CD4-positive, CD25-positive, alpha-beta regulatory T cell (primary cell): ENCODE data around the gene KCNIP3. TPM values are rescaled to one million over a fixed set of nuclear protein-coding genes. Genes with fewer than 3 reads are reported as not detected.

Source experiments
- ATAC-seq, 2 donors: fragments of 150-1000 bp; cut with Tn5 transposase; one replicate each; pipeline ENCODE4 v1.10.0; 2021; ENCODE audit warnings: low read depth in 2 of 2, moderate number of reproducible peaks in 2 of 2, moderate library complexity in 1 of 2
- DNase-seq, 3 donors: peaks; one replicate each; pipeline versions ENCODE4 v3.0.0 to v3.0.0-alpha.2; 2012 to 2022; ENCODE audit warnings: mixed read lengths in 1 of 3
- H3K27ac ChIP-seq: one replicate; pipeline ENCODE4 v1.7.0; 2013; ENCODE audit warnings: mild to moderate bottlenecking, low read length; ENCODE audit not compliant: insufficient read depth, poor library complexity, severe bottlenecking
- H3K27me3 ChIP-seq: one replicate; pipeline ENCODE4 v1.7.0; 2013; ENCODE audit warnings: low read length; ENCODE audit not compliant: control insufficient read depth, insufficient read depth
- H3K36me3 ChIP-seq: one replicate; pipeline ENCODE4 v1.7.0; 2013; ENCODE audit warnings: mild to moderate bottlenecking, low read length, moderate library complexity; ENCODE audit not compliant: control insufficient read depth, insufficient read depth
- H3K4me1 ChIP-seq: 2 replicates; pipeline ENCODE4 v1.7.0; 2013; ENCODE audit warnings: mild to moderate bottlenecking, low read length; ENCODE audit not compliant: insufficient read depth, control insufficient read depth, poor library complexity, severe bottlenecking
- H3K4me3 ChIP-seq: one replicate; pipeline ENCODE4 v1.7.0; 2013; ENCODE audit warnings: low read depth, mild to moderate bottlenecking, low read length, moderate library complexity
- H3K9me3 ChIP-seq, 2 experiments: 1 replicate in 1 of 2; 2 replicates in 1 of 2; pipeline ENCODE4 v1.7.0; 2013; ENCODE audit warnings: low read length in 2 of 2, mild to moderate bottlenecking in 1 of 2, moderate library complexity in 1 of 2; ENCODE audit not compliant: control insufficient read depth in 2 of 2
- H3K27ac Mint-ChIP-seq, 3 donors: one replicate each; pipeline ENCODE4 v1.8.0; 2020 to 2022; ENCODE audit warnings: mild to moderate bottlenecking in 3 of 3, mixed read lengths in 3 of 3, moderate library complexity in 2 of 3
- H3K27me3 Mint-ChIP-seq: one replicate; pipeline ENCODE4 v1.8.0; 2022; ENCODE audit warnings: mild to moderate bottlenecking, mixed read lengths
- H3K36me3 Mint-ChIP-seq: one replicate; pipeline ENCODE4 v1.8.0; 2020; ENCODE audit warnings: mixed read lengths
- H3K4me1 Mint-ChIP-seq, 4 donors: one replicate each; pipeline ENCODE4 v1.8.0; 2020 to 2022; ENCODE audit warnings: mixed read lengths in 4 of 4, mild to moderate bottlenecking in 1 of 4
- H3K4me3 Mint-ChIP-seq, 4 donors: one replicate each; pipeline ENCODE4 v1.8.0; 2020 to 2022; ENCODE audit warnings: mild to moderate bottlenecking in 4 of 4, mixed read lengths in 4 of 4, moderate library complexity in 3 of 4
- H3K9me3 Mint-ChIP-seq, 7 donors: one replicate each; pipeline ENCODE4 v1.8.0; 2020 to 2022; ENCODE audit warnings: mixed read lengths in 7 of 7, mild to moderate bottlenecking in 3 of 7, moderate library complexity in 2 of 7
- polyA plus RNA-seq, 4 donors: library from polyadenylated mRNA; unstranded; fragments of 300-500 nt; fragmentation: Illumina TruSeq; gene quantifications; one replicate each; pipeline ENCODE4 v1.2.3, GENCODE V29; 2021
- total RNA-seq: library from RNA; stranded (reverse); gene quantifications from one replicate; pipeline ENCODE4 v1.2.3, GENCODE V29; 2022

Gene KCNIP3
- total and polyA plus RNA-seq, 5 donors from 2014 or later, result not detected

DNA sequence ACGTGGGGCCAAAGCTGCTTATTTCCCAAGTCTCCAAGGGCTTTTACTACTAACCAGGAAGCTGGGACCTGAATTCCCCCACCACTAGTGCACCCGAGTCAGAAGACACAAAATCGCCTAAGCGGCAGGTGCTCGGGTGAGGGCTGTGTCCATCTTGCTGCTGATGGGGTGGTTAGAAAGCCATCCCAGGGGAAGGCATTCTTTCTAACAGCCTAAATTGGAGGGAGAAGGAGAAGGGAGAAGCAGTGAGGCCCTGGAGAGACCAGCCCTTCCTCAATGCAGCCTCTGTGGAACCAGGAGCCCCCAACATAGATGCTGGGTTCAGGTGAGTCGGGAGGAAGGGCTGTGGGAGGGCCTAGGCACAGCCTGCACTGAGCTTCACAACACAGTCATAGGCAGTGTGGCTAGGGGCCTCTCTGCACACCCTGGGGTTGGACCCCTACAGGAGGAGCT is 24.8 kb upstream of the KCNIP3 start:
- H3K4me1 ChIP-seq, result no peaks in the 10 kb centered on the region
- no peaks in the 10 kb centered on the region for H3K27me3 ChIP-seq
- no peak overlapping the region for H3K27ac ChIP-seq
- ATAC-seq (no peak), DNase-seq (no peak)
- Mint-ChIP-seq H3K4me3 (no peak overlapping the region), H3K9me3 (no peaks in the 10 kb centered on the region), H3K36me3 (no peaks in the 10 kb centered on the region), H3K27me3 (no peaks in the 10 kb centered on the region), H3K27ac (no peak overlapping the region), H3K4me1 (no peaks in the 10 kb centered on the region)
- no peak overlapping the region for H3K4me3 ChIP-seq
- no peaks in the 10 kb centered on the region for H3K9me3 ChIP-seq
- no peaks in the 10 kb centered on the region for H3K36me3 ChIP-seq

DNA sequence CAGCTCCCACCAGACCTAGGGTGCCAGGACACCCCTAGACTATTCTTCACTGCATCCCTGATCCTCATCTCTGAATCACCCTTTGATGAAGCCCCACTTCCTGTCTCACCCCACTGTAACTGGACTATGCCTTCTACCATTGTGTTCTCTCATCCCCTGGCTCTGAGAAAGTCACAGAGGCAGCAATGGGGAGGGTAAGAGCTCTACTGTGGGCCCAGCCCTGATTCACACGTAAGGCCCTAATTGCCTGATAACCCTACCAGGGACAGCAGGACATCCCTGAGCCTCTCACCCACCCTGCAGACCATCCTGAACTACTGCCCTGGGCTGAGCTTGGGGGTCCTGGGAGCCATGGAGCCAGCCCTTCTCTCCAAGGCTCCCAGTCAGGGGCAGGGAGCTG is 24.4 kb upstream of the KCNIP3 start:
- ATAC-seq (no peak), DNase-seq (no peak)
- no peak overlapping the region for H3K27ac ChIP-seq
- no peaks in the 10 kb centered on the region for H3K4me1 ChIP-seq
- no peaks in the 10 kb centered on the region for H3K27me3 ChIP-seq
- H3K36me3 ChIP-seq, result no peaks in the 10 kb centered on the region
- H3K9me3 ChIP-seq, result no peaks in the 10 kb centered on the region
- Mint-ChIP-seq H3K4me3 (no peak overlapping the region), H3K4me1 (no peaks in the 10 kb centered on the region), H3K27ac (no peak overlapping the region), H3K9me3 (no peaks in the 10 kb centered on the region), H3K27me3 (no peaks in the 10 kb centered on the region), H3K36me3 (no peaks in the 10 kb centered on the region)
- no peak overlapping the region for H3K4me3 ChIP-seq

DNA sequence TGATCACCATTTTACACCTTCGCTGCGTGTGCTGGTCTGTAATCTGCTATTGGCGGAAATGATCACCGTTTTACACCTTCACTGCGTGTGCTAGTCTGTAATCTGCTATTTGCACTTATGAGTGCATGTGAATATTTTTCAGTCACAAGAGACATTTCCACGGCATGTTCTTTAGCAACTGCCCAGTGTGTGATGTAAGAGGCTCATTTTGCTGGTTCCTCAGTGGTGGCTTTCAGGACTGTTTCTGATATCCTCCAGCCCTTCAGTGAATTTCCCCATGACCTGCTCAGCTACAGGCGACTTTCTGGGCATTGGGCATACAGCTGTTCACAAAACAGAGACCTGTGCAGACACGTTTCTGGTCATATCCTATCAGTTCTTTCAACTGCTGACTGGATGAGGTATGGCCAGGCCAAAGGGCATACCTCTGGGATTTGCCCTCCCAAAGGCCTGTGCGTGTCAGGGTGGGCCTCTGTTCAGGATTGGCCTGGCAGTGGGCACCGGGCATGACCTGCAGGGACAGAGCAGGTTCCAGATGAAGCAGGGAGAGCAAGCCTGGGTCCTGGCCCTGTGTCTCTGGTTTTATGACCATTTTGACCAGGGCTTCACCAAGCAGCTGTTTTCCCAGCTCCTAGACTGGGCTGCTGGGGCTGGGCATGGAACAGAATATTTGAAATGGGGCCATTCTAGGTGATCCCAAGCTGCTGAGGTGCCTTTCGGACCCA is 23.4 kb upstream of the KCNIP3 start:
- Mint-ChIP-seq H3K27me3 (no peaks in the 10 kb centered on the region), H3K9me3 (no peaks in the 10 kb centered on the region), H3K27ac (no peak overlapping the region), H3K4me3 (no peak overlapping the region), H3K36me3 (no peaks in the 10 kb centered on the region), H3K4me1 (no peaks in the 10 kb centered on the region)
- Histone ChIP-seq H3K27ac (no peak overlapping the region), H3K36me3 (no peaks in the 10 kb centered on the region), H3K27me3 (no peaks in the 10 kb centered on the region), H3K4me1 (no peaks in the 10 kb centered on the region), H3K9me3 (no peaks in the 10 kb centered on the region), H3K4me3 (no peak overlapping the region)
- ATAC-seq (no peak), DNase-seq (no peak)

DNA sequence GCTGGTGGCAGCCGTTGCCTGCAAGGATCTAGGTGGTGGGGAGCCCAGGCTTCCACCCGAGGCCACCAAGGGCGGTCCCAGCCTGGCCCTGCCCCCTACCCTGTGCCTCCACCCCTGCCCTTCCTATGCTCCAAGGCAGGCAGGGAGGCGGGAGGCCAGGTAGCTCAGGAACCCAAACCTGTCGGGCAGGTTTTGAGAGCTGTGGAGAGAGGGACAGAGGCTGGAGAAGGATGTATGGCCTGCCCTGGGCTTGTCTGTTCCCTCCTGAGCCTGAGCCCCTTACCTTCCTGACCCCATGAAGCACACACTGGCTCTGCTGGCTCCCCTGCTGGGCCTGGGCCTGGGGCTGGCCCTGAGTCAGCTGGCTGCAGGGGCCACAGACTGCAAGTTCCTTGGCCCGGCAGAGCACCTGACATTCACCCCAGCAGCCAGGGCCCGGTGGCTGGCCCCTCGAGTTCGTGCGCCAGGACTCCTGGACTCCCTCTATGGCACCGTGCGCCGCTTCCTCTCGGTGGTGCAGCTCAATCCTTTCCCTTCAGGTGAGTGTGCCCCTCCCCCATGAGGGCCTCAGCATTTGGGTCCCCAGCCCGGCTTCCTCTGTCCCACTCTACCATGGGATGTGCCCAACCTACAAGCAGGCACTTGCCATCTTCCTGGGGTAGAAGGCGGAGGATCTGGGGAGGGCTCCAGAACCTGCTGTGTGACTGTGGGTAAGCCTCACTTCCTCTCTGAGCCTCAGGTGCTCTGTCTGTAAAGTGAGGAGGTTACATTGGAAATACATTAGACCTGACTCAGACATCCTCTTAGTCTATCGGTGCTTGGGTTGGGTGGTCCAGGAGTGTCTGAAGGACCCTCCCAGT is 22.6 kb upstream of the KCNIP3 start, which contains the start of gene PROM2:
TSS of gene PROM2 (plus strand) at position 159 of the 860 bp plus-strand sequence. CDS start at position 296, 137 bp downstream.
- no peak for DNase-seq
- H3K9me3 ChIP-seq, result no peaks in the 10 kb centered on the region
- H3K27ac ChIP-seq, result no peak within 1 kb of the TSS
- no peaks in the 10 kb centered on the region for H3K4me1 ChIP-seq
- ATAC-seq, result no peak
- H3K27ac Mint-ChIP-seq, result peak within 1 kb of the TSS in 1 of 3 donors; percentile 66
- H3K36me3 Mint-ChIP-seq, result no peaks in the 10 kb centered on the region
- H3K9me3 Mint-ChIP-seq, result no peaks in the 10 kb centered on the region
- H3K4me1 Mint-ChIP-seq, result no peaks in the 10 kb centered on the region
- H3K27me3 Mint-ChIP-seq, result no peaks in the 10 kb centered on the region
- no peaks in the 10 kb centered on the region for H3K27me3 ChIP-seq
- no peaks in the 10 kb centered on the region for H3K36me3 ChIP-seq
- H3K4me3 ChIP-seq, result no peak within 1 kb of the TSS
- H3K4me3 Mint-ChIP-seq, result no peak within 1 kb of the TSS

DNA sequence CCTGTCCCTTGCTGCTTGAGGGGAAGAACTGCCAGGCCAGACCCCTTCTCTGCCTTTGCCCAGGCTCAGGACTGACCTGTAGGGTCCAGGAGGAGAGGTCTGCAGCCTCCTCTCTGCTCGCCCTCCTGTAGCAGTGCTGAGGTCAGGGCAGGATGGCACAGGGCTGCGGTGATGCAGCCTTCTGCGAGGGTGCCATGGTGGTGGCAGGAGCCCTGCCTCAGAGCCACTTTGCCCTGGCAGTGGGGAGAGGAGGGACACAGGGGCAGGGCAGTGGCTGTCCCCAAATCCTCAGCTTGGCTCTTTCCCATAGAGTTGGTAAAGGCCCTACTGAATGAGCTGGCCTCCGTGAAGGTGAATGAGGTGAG is 22.0 kb upstream of the KCNIP3 start:
- Histone ChIP-seq H3K27ac (no peak overlapping the region), H3K36me3 (no peaks in the 10 kb centered on the region), H3K27me3 (no peaks in the 10 kb centered on the region), H3K4me1 (no peaks in the 10 kb centered on the region), H3K9me3 (no peaks in the 10 kb centered on the region), H3K4me3 (no peak overlapping the region)
- no peak for ATAC-seq
- H3K9me3 Mint-ChIP-seq, result no peaks in the 10 kb centered on the region
- no peaks in the 10 kb centered on the region for H3K4me1 Mint-ChIP-seq
- no peaks in the 10 kb centered on the region for H3K27me3 Mint-ChIP-seq
- DNase-seq, result no peak
- H3K27ac Mint-ChIP-seq, result peak overlapping the region in 1 of 3 donors; percentile 66
- H3K36me3 Mint-ChIP-seq, result no peaks in the 10 kb centered on the region
- H3K4me3 Mint-ChIP-seq, result no peak overlapping the region

DNA sequence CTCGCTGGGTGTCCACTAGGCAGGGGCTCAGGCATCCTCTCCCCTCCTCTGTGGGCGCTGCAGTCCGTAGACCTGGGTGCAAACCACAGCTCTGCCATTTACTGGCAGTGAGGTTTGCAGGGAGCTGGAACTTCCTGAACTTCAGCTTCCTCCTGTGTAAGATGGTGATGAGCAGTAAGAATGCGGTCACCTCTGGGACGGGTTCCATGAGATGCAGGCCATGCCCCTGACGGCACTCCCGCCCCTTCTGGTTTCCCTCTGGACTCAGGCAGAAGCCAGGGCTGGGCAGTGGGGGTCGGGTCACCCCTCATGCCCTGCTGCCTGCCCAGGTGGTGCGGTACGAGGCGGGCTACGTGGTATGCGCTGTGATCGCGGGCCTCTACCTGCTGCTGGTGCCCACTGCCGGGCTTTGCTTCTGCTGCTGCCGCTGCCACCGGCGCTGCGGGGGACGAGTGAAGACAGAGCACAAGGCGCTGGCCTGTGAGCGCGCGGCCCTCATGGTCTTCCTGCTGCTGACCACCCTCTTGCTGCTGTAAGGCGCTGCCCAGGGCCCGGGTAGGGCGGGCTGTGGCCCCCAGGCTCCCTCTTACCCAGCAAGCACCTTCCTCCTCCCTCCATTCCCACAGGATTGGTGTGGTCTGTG is 21.4 kb upstream of the KCNIP3 start:
- DNase-seq, result no peak
- no peaks in the 10 kb centered on the region for H3K4me1 ChIP-seq
- ATAC-seq, result no peak
- H3K36me3 ChIP-seq, result no peaks in the 10 kb centered on the region
- no peak overlapping the region for H3K4me3 ChIP-seq
- H3K27me3 ChIP-seq, result no peaks in the 10 kb centered on the region
- Mint-ChIP-seq H3K4me1 (no peaks in the 10 kb centered on the region), H3K9me3 (no peaks in the 10 kb centered on the region), H3K27me3 (no peaks in the 10 kb centered on the region), H3K36me3 (no peaks in the 10 kb centered on the region), H3K4me3 (no peak overlapping the region), H3K27ac (no peak overlapping the region)
- H3K9me3 ChIP-seq, result no peaks in the 10 kb centered on the region
- H3K27ac ChIP-seq, result no peak overlapping the region

DNA sequence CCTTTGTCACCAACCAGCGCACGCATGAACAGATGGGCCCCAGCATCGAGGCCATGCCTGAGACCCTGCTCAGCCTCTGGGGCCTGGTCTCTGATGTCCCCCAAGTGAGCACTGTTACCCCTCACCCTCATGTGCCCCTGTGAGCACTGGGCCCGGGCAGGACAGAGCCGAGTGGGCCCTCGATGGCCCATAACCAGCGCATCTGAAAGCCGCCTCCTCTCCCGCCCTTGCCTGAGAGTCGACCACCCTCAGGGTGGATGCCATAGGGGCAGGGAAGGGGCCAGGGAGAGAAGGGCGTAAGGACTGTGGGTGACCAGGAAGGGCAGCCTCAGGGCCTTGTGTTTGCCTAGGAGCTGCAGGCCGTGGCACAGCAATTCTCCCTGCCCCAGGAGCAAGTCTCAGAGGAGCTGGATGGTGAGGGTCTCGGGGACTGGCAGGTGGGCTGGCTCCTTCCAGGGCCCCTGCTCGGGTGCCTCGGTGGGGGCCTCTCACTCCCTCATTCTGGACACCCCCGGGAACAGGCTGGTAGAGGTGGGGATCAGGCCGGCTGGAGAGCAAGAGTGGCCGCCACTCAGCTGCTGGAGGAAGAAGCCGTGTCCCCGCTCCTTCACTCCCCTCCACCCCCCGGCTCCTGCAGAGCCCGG is 20.8 kb upstream of the KCNIP3 start:
- no peaks in the 10 kb centered on the region for H3K36me3 ChIP-seq
- Mint-ChIP-seq H3K27ac (no peak overlapping the region), H3K27me3 (no peaks in the 10 kb centered on the region), H3K4me3 (no peak overlapping the region), H3K36me3 (no peaks in the 10 kb centered on the region), H3K4me1 (no peaks in the 10 kb centered on the region), H3K9me3 (no peaks in the 10 kb centered on the region)
- no peak overlapping the region for H3K27ac ChIP-seq
- no peaks in the 10 kb centered on the region for H3K9me3 ChIP-seq
- DNase-seq (no peak), ATAC-seq (no peak)
- no peaks in the 10 kb centered on the region for H3K4me1 ChIP-seq
- H3K27me3 ChIP-seq, result no peaks in the 10 kb centered on the region
- H3K4me3 ChIP-seq, result no peak overlapping the region
